HG03025 (cell line): ENCODE data around the gene ARHGAP20.

ENCODE experiments used
- ATAC-seq: cut with Tn5 transposase; IDR thresholded peaks from one replicate; pipeline ENCODE4 v1.9.1; 2021; ENCODE audit warnings: mild to moderate bottlenecking, moderate library complexity; ENCODE audit not compliant: unreplicated experiment, low FRiP score

The ARHGAP20 gene, protein sequence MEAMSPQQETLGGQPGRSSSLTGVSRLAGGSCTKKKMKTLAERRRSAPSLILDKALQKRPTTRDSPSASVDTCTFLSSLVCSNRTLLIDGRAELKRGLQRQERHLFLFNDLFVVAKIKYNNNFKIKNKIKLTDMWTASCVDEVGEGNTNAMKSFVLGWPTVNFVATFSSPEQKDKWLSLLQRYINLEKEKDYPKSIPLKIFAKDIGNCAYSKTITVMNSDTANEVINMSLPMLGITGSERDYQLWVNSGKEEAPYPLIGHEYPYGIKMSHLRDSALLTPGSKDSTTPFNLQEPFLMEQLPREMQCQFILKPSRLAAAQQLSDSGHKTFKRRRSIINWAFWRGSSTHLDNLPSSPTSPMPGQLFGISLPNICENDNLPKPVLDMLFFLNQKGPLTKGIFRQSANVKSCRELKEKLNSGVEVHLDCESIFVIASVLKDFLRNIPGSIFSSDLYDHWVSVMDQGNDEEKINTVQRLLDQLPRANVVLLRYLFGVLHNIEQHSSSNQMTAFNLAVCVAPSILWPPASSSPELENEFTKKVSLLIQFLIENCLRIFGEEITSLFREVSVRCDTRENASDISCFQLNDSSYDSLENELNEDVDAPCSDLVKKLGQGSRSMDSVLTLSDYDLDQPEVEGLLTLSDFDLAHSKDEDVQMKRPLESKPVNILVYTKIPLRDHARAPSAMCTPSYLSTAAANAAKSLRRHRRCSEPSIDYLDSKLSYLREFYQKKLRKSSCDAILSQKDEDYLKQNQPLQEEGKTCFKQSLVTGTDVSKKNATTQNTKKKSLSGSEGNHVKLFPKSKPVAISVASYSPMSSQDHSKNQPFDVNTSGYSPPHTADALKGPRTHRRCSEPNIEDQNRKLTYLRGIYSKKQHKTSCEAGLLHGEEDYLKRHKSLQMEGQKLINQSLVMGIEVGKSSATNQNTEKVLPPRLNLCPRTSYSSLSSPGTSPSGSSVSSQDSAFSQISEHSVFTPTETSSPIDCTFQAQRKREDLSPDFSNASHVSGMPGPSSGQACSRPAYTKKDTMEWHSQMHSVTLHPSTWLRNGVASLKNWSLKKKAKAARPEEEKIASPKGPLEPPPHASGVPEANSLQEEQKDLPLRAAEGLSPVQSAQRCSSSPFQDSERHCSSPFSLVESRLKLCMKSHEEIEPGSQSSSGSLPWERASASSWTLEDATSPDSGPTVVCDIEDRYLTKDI

GRCh38 chr11:110711776-110712658 lies at the start of gene ARHGAP20:
Gene ARHGAP20, minus strand, starts transcription at chr11:110712437. Its CDS starts 206 bp downstream, at chr11:110712231.
- ATAC-seq = peak; percentile 76

GRCh38 chr11:110761991-110762390 lies 49.8 kb upstream of the ARHGAP20 start:
- ATAC-seq = no peak

DNA sequence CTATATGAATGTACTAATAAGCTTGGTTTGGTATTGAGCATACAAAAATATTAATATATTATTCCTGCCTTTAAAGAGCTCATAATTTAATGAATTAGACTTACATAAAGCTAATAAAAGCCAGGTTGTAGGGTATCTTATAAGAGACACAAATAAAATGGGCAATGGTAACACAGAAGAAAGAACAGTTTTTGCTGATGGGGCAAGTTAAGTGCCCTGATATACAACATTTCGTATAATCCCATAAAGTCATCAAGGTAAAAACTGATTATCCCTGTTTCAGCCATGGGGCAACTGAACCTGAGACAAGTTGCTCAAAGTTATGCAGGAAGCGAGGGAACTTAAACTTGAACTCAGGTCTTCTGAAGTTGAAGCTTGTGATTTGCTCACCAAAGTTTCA lies 48.9 kb upstream of the ARHGAP20 start:
- no peak for ATAC-seq

DNA sequence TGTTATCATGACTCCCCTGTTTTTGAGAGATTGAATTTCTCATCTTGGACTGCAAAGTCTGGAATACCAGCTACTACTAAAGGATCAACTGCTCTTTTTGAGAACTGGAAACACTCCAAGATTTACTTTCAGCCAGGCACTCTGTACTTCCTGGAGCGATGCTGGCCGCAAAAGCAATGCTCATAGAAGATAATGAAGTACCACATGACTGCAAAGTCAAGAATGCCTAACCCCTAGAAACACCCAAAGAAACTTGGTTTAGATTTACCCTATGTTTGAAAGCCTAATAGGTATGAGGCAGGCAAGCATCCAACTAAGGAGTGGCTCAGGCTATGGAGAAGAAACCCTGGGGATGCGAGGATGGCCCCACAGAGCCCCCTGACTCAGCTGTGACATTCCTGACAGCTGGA lies 47.7 kb upstream of the ARHGAP20 start:
- no peak for ATAC-seq

- no peak for ATAC-seq
These were observed 45.9 kb upstream of the ARHGAP20 start for GRCh38 chr11:110757962-110758755.

- no peak for ATAC-seq
These were observed 44.8 kb upstream of the ARHGAP20 start for GRCh38 chr11:110757066-110757465.

DNA sequence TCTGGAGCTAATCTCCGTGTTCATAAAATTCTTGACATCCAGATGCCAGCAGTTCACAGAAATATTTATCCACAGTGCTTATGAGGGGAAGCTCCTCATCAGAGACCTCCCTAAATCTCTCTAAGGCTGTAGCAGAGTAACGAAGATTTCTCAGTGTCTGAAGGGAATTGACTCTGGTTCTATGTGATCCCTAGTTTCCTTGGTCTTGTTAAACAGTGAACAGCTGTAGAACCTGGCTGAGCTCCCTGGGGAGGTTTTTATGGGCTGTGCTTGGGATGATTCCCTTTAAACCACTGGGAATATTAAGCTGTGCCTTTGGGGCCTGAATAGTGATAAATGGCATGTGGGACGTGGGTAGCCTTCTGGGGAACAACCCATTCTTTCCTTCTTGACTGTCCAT lies 43.7 kb upstream of the ARHGAP20 start:
- ATAC-seq = no peak

GRCh38 chr11:110752890-110753289 lies 40.7 kb upstream of the ARHGAP20 start:
- ATAC-seq = no peak

- ATAC-seq = no peak
These were observed 37.9 kb upstream of the ARHGAP20 start for GRCh38 chr11:110750100-110750499.

DNA sequence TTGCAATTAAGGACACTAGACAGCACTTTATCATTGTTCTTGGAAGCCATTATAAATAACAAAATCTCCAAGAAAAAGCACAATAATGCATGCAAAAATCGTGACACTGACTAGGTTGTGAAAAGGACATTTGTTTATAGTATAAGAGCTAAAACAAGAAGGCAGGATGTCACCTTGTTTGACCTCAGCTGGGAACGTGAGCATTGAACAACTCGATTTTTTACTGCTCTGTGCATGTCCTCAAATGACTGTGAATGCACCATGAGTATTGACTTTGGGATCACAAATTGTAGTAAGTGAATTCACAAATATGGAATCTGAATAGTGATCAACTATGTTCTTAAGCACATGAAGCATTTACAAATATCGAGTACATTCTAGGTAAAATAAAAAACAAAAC lies 35.3 kb upstream of the ARHGAP20 start:
- ATAC-seq = no peak

DNA sequence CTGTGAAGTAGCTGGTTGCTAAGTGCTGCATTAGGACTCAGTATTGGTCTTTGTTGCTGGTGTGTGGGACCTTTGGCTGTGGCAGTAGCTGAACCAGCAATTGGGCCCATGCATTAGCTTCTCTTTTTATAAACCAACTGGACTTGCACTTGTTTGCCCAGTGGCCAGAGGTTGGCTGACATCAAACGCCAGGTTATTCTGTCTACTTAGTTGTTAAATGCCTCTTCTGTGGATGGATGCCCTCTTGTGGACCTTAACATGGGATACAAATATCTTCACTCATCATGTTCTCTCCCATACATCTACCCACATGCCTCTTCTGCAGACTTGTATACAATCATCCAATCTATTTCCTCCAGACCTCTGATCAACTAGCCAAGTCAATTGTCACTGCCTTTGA lies 26.4 kb upstream of the ARHGAP20 start:
- no peak for ATAC-seq

DNA sequence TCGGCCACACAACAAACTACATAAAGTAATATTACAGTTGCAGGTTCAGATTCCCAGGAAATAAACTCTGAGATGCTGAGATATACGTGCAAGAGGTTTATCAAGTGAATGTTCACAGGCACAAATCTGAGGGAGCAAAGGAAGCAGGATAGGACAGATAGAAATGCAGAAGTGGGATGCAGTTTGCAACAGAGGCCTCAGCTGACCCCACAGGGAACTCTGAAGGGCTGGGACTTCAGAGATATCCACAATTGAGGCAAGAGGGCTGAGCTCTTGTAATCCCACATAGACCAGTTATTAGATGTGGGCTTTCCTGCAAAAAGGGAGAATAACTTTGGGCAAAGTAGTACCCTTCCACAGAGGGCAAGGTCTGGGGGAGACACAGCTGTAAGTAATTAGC lies 25.4 kb upstream of the ARHGAP20 start:
- ATAC-seq = no peak

- no peak for ATAC-seq
These were observed 23.9 kb upstream of the ARHGAP20 start for GRCh38 chr11:110736171-110736553.

GRCh38 chr11:110735455-110736170 lies 23.4 kb upstream of the ARHGAP20 start:
- ATAC-seq = no peak

DNA sequence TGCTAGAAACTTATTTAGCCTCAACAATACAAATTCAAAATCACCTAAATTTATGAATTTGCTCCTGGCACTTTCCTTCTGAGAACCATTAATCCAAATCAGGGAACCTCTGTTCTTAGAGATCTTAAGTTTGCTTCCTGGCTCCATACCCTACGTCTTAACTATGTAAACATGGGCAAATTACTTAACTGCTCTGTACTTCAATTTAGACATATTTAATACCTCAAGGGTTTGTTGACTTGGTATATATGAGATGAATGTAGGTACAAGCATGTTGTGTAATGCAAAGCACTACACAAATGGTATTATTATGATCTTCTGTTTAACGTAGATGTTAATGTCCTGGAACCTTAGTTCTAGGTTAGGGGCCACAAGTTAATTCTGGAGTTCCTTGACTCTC lies 22.6 kb upstream of the ARHGAP20 start:
- ATAC-seq = no peak

DNA sequence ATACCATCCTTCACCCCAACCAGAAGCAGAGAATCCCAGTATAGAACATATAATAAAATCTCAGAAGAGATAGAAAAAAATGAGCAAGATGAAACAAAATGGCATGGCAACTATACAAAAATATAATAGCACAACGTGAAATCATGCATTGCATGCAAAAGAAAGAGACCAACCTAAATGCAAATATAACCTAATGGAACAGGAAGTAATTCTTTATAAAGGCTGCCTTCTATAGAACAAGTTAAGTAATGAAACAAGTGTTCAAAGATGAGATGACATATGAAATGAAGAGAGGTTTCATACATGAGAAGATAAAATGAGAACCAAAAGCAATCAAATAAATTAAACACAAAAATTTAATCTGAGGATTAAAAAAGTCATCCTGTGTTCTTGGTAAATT lies 18.5 kb upstream of the ARHGAP20 start:
- ATAC-seq = no peak

DNA sequence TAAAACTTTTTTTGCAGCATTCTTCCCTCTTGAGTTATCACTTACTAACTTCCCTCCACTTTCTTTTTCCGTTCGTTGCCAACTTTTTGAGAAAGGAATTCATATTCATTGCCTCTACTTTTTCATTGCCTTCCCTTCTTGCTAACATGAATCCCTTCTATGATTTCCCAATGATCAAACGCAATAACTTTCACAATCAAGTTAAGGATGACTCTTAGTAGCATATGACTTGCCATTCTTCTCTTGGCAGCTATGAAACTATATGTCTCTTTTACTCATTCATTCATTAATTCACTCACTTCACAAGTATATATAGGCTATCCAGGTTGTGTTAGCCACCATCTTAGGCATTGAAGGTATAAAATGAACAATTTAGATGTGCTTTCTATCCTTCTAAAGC lies 16.6 kb upstream of the ARHGAP20 start:
- ATAC-seq = no peak

DNA sequence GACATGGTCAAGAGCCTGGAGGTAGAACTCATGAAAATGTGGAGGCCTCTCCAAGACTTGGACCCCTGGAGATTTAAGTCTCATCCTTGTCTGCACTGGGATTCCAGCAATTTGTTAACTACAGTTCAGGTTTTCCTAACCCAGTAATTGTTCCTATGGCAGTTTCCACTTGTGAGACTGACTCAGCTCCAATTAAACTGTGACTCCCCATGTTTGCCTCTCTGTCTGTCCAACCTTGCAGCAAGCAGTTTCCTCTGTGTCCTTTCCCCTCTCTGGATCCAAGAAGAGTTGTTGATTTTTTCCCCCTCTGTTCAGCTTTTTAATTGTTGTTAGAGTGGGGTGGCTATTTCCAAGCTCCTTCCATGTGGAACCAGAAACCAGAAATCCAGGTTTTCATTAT lies 16.2 kb upstream of the ARHGAP20 start:
- no peak for ATAC-seq

- no peak for ATAC-seq
These were observed 12.1 kb upstream of the ARHGAP20 start for GRCh38 chr11:110724358-110724757.
